Fibroblast of the conjunctiva (primary cell): ENCODE data around the gene NBEAL1.
"Not testable (repeated sequence)": the region's sequence is repeated elsewhere in the genome, so short reads cannot be mapped to it uniquely, and the experiment has no call there.

ENCODE experiments used
- DNase-seq: peaks from one replicate; pipeline ENCODE4 v3.0.0-alpha.2; 2010; ENCODE audit warnings: low read depth

NBEAL1 gene

GRCh38 chr2:203112342-203112741, 97.7 kb downstream of the NBEAL1 start:
- DNase-seq, result no peak

GRCh38 chr2:203115201-203115700, 100.6 kb downstream of the NBEAL1 start:
- DNase-seq, result not testable (repeated sequence)

DNA sequence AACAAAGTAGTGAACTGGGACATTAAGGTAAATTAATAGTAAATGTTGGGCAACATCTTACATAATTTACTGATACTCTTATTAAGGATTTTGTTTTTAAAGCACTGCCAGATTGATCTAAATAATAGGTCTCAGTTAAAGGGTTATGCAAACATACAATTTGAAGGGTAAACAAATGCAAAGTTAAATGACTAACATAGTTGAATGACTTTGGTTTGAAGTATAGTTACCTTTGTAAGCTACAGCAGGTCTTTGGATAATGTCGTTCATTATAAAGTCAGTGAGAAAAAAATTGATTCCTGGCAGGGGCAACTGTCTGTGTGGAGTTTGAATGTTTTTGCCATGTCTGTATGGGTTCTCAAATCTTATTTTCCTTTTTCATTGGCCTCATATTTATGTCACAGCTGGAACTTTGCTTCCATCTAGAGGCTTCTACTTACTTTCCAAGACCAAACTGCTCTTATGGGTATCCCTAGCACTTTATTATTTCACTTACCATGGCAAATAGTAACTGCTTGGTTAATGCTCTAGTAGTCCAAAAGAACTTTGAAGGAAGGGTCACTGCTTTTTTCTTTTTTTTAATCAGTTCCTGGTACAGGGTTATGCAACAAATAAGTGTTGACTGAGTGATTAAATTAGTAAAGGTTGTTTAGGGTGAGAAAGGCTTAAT, 107.8 kb downstream of the NBEAL1 start:
- no peak for DNase-seq

DNA sequence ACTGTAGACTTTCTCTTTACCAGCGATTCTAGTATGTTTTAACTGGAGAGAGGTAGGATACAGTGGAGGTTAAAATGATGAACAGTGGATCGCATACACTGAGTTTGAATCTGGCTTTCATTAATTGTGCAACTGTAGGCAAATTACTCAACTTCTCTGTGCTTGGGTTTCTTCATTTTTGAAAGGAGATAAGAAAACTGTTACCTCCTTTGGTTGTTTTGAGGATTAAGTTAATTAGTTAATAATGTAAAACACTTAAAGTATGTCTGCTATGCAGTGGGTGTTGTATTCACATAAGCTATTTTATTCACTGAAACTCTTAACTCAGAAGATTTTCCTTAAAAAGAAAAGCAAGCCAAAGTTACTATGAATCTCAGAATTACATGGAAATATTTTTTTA, 112.3 kb downstream of the NBEAL1 start:
- no peak for DNase-seq

DNA sequence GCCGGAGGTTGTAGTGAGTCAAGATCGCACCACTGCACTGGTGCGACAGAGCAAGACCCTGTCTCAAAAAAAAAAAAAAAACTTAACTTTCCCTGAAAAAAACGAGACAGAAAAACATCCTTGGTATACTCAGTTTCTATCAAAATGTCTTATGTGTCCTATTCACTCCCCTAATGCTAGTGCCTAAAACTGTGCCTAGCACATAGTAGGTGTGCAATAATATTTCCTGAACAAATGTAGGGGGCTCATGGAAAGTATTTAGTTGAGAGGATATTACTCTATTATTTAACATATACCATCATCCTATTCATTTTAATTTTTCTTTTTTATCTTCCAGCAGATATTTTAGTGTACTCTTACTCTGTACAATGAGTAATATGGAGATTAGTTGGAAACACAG, 120.4 kb downstream of the NBEAL1 start:
- no peak for DNase-seq

- no peak for DNase-seq
Observed at GRCh38 chr2:203143391-203143790, 128.7 kb downstream of the NBEAL1 start.

DNA sequence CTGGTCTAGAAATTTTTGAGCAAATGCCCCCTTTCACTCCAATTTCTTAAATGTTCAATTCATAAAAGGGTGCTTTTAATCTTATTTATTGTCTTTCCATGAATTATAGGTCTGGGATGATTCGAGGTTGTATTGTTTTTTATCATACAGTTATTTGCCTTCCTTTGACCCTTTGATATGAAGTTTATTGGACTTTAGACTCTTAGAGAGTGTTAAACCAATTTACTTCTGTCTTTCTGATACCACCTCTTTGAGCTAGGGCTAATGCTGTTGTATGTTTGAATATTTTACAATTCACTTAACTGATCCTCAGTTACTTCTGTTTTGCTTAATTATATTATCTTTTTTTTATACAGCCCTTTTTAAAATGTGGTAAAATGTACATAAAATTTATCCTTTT, 134.5 kb downstream of the NBEAL1 start:
- DNase-seq, result no peak

GRCh38 chr2:203155406-203155805, 140.7 kb downstream of the NBEAL1 start:
- DNase-seq, result no peak

- DNase-seq, result not testable (repeated sequence)
Observed at GRCh38 chr2:203162722-203163121, 148.0 kb downstream of the NBEAL1 start.

DNA sequence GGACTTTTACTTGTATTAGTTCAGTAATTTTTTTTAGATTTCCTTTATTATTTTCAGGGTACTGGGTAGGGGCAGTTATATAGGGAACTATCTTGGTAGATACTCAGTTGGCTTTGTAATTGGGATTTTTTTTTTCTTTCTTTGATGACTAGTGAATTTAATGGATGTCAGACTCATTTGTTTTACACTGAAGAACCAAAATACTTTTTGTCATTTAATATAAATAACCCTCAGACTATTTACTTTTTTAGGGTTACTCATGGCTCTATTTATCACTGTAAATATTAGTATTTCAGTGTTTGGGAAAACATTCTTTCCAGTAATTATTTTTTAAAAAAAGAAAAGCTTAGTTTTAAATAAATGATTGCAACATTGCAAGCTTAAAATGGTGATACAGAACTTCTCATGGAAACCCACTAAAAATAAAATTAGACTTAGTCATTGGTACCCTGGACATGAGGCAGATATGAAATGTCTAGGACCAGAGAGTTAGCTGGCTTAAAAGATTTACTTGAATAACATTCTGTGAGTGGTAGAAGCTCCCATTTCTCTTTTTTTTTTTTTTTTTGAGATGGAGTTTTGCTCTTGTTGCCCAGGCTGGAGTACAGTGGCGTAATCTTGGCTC, 149.7 kb downstream of the NBEAL1 start:
- no peak for DNase-seq

GRCh38 chr2:203167751-203168150, 153.1 kb downstream of the NBEAL1 start:
- no peak for DNase-seq

- DNase-seq, result no peak
Observed at GRCh38 chr2:203170502-203170901, 155.8 kb downstream of the NBEAL1 start.

- no peak for DNase-seq
Observed at GRCh38 chr2:203175371-203175770, 160.7 kb downstream of the NBEAL1 start.

DNA sequence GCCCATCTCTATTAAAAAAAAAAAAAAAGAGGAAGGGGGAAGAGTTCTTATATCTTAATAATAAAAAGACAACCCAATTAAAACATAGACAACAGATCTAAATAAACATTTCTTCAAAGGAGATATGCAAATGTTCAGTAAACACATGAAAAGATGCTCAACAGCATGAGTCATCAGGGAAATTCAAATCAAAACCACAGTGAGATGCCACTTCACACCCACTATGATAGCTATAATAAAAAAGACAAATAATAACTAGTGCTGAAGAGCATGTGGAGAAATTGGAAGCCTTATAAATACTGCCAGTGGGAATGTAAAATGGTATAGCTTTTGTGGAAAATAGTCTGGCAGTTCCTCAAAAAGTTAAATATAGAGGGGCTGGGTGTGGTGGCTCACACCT, 162.7 kb downstream of the NBEAL1 start:
- no peak for DNase-seq

- no peak for DNase-seq
Observed at GRCh38 chr2:203185864-203186263, 171.2 kb downstream of the NBEAL1 start.

DNA sequence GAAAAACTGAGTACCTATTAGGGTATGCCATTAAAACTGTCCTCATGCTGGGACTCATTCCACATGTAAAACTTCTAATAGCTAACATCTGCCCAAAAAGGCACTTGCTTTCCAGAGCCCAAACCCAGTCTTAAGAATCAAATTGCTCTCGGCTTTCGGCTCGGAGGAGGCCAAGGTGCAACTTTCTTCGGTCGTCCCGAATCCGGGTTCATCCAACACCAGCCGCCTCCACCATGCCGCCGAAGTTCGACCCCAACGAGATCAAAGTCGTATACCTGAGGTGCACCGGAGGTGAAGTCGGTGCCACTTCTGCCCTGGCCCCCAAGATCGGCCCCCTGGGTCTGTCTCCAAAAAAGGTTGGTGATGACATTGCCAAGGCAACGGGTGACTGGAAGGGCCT, 175.9 kb downstream of the NBEAL1 start:
- DNase-seq, result not testable (repeated sequence)

GRCh38 chr2:203191026-203191425, 176.4 kb downstream of the NBEAL1 start:
- not testable (repeated sequence) for DNase-seq

- no peak for DNase-seq
Observed at GRCh38 chr2:203191961-203192360, 177.3 kb downstream of the NBEAL1 start.

GRCh38 chr2:203195331-203196036, 180.8 kb downstream of the NBEAL1 start:
- no peak for DNase-seq

DNA sequence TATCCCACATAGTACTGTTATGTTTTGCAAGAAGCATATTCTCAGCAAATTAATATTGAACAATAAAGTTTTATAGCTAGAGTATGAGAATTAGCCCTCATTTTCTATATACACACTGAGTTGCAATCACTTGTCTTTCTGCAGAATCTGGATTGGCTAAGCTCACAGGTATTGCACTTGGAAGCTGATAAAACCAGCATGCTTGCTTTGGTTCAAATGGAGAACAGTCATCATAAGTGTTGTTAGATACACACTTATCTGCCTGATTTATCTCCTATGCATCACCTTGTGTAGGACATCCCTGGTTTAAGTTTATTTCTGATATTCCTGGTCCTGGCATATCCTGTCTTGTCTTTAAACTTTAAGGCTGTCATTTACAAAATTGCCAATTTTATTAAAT, 186.2 kb downstream of the NBEAL1 start:
- DNase-seq, result no peak

DNA sequence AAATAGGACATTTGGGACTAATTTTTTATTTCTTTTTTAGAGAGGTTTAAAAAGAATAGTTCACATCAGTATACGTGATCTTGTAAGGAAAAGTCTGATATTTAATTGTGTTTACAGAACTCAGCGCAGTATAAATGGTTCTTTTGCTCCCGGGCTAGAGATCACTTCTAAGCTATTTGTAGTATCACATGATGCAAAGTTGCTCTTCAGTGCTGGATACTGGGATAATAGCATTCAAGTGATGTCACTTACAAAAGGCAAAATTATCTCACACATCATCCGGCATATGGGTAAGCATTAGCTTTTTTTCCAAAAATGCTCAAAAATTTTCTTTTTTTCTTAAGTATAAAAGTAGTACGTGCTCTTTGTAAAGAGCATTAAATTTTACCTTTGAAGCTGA, 186.8 kb downstream of the NBEAL1 start:
- DNase-seq, result no peak

DNA sequence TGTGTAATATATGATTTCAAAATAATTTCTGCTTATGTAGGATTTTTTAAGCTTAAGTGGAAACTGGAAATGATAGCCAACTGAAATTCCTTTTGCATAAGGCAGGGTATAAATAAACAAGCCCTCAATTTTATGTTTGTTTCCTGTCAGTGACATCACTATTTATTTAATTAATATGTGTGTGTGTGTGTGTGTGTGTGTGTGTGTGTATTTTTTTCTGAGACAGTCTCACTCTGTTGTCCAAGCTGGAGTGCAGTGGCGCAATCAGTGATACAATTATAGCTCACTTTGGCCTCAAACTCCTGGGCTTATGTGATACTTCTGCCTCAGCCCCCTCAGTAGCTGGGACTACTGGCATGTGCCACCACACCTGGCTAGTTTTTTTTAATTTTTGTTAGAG, 194.9 kb downstream of the NBEAL1 start:
- DNase-seq, result no peak

DNA sequence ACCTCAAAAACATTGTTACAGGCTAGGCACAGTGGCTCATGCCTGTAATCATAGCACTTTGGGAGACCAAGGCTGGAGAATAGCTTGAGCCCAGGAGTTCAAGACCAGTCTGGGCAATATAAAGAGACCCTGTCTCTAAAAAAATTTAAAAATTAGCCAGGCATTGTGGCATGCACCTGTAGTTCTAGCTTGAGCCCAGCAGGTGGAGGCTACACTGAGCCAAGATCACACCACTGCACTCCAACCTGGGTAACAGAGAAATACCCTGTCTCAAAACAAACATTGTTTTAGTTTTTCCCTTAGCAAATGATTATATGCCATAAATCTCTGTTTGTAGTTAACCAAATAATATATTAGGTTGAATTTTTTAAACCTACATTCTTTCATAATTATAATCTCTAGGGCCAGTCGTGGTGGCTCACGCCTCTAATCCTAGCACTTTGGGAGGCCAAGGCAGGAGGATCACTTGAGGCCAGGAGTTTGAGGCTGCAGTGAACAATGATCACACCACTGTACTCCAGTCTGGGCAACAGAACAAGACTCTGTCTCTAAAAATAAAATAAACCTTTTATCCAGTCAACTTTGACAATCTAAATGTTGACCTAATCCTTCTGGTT, 210.9 kb downstream of the NBEAL1 start:
- DNase-seq, result no peak
